Gastrocnemius medialis (tissue), 4 donors: ENCODE data around the gene ANKRD11.

ENCODE experiments used
- CTCF ChIP-seq, 5 experiments: fragments of 450-650 bp in 3 of 5; fragments of 200-600 bp in 2 of 5; sonication (generic) in 2 of 5; IDR thresholded peaks in 4 of 5; conservative IDR thresholded peaks in 1 of 5; 1 replicate in 4 of 5; 2 replicates in 1 of 5; pipeline ENCODE4 v1.5.1; 2016 to 2019; ENCODE audit warnings: antibody characterized with exemption in 5 of 5, mild to moderate bottlenecking in 3 of 5, moderate library complexity in 3 of 5
- POLR2A ChIP-seq, 2 donors: fragments of 450-650 bp; IDR thresholded peaks; one replicate each; pipeline ENCODE4 v1.6.1; 2017; ENCODE audit warnings: antibody characterized with exemption in 2 of 2, mild to moderate bottlenecking in 2 of 2, moderate library complexity in 2 of 2

- TF ChIP-seq POLR2A (IDR thresholded peaks at IDR 0.05) = no peak
- no peak for TF ChIP-seq CTCF (IDR thresholded peaks at IDR 0.05 in 4 of 5, conservative IDR thresholded peaks at IDR 0.05 in 1 of 5)
Measured at GRCh38 chr16:89431630-89432029, 58.7 kb downstream of the ANKRD11 start.
